NCI-H2029 treated with DMSO at 0.1 percent for 48 hours (cell line): Measurements from ENCODE around the gene NPR1.
A peak's percentile ranks its signal among the peaks of the same experiment; 100 is the strongest.
"Not testable (repeated sequence)": the region's sequence is repeated elsewhere in the genome, so short reads cannot be mapped to it uniquely, and the experiment has no call there.

ENCODE experiments used
- DNase-seq: peaks from one replicate; lab custom pipeline; 2025; lab: John Stamatoyannopoulos, UW

NPR1 gene

GRCh38 chr1:153649863-153650235 lies 28.6 kb upstream of the NPR1 start:
- peak; percentile 84 for DNase-seq

- DNase-seq = no peak
Measured at GRCh38 chr1:153651771-153652170, 26.7 kb upstream of the NPR1 start.

- DNase-seq = no peak
Measured at GRCh38 chr1:153652805-153653500, 25.5 kb upstream of the NPR1 start.

GRCh38 chr1:153655333-153655732 lies 23.2 kb upstream of the NPR1 start:
- DNase-seq = peak; percentile 34

- peak; percentile 72 for DNase-seq
Measured at GRCh38 chr1:153658400-153659174, 19.9 kb upstream of the NPR1 start, which contains the start of gene SNAPIN. SNAPIN (plus strand) TSS chr1:153658703; CDS start chr1:153658744, 41 bp downstream.

- DNase-seq = no peak
Measured at GRCh38 chr1:153659175-153659534, 19.3 kb upstream of the NPR1 start.

- no peak for DNase-seq
Measured at GRCh38 chr1:153659656-153660055, 18.8 kb upstream of the NPR1 start.

GRCh38 chr1:153661111-153661708 lies 17.3 kb upstream of the NPR1 start:
- no peak for DNase-seq

- no peak for DNase-seq
Measured at GRCh38 chr1:153662269-153662668, 16.2 kb upstream of the NPR1 start.

- no peak for DNase-seq
Measured at GRCh38 chr1:153663211-153663610, 15.3 kb upstream of the NPR1 start.

GRCh38 chr1:153667439-153667838 lies 11.0 kb upstream of the NPR1 start:
- no peak for DNase-seq

- DNase-seq = not testable (repeated sequence)
Measured at GRCh38 chr1:153668672-153669071, 9.8 kb upstream of the NPR1 start.

GRCh38 chr1:153669606-153670005 lies 8.9 kb upstream of the NPR1 start:
- no peak for DNase-seq

GRCh38 chr1:153670257-153670858 lies 8.1 kb upstream of the NPR1 start:
- no peak for DNase-seq

GRCh38 chr1:153670859-153671627 lies 7.4 kb upstream of the NPR1 start, which contains the start of gene ILF2:
ILF2 (minus strand) TSS chr1:153670993; CDS start chr1:153670922, 71 bp downstream.
- DNase-seq = peak; percentile 97

- DNase-seq = peak; percentile 70
Measured at GRCh38 chr1:153671628-153672353, 6.7 kb upstream of the NPR1 start.

GRCh38 chr1:153673511-153673910 lies 5.0 kb upstream of the NPR1 start:
- DNase-seq = no peak

- peak; percentile 17 for DNase-seq
Measured at GRCh38 chr1:153677718-153678518, 570 bp upstream of the NPR1 start.

GRCh38 chr1:153679337-153680119 lies 1.0 kb downstream of the NPR1 start:
- no peak for DNase-seq

GRCh38 chr1:153680120-153680403 lies 1.6 kb downstream of the NPR1 start:
- no peak for DNase-seq
